ENCODE results near the gene DENND4A.

The DENND4A gene

GRCh38 chr15:65676123-65676522 lies 116.0 kb downstream of the DENND4A start:
- H3K4me1 ChIP-seq (ENCODE audit: control insufficient read depth in 1 of 2, insufficient read depth in 1 of 2, low read depth in 1 of 2, low read length in 1 of 2): no peaks in the 10 kb centered on the region
- peaks cover 41% of the 10 kb centered on the region for H3K36me3 ChIP-seq
- no peak overlapping the region for H3K4me3 ChIP-seq (ENCODE audit: low read depth in 1 of 2, low read length in 1 of 2)
- H3K9me3 ChIP-seq: no peaks in the 10 kb centered on the region
- TF ChIP-seq, protein P1, sequence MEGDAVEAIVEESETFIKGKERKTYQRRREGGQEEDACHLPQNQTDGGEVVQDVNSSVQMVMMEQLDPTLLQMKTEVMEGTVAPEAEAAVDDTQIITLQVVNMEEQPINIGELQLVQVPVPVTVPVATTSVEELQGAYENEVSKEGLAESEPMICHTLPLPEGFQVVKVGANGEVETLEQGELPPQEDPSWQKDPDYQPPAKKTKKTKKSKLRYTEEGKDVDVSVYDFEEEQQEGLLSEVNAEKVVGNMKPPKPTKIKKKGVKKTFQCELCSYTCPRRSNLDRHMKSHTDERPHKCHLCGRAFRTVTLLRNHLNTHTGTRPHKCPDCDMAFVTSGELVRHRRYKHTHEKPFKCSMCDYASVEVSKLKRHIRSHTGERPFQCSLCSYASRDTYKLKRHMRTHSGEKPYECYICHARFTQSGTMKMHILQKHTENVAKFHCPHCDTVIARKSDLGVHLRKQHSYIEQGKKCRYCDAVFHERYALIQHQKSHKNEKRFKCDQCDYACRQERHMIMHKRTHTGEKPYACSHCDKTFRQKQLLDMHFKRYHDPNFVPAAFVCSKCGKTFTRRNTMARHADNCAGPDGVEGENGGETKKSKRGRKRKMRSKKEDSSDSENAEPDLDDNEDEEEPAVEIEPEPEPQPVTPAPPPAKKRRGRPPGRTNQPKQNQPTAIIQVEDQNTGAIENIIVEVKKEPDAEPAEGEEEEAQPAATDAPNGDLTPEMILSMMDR (IDR thresholded peaks at IDR 0.05): no peak
- no peak overlapping the region for H3K27ac ChIP-seq
- H3K27me3 ChIP-seq: no peaks in the 10 kb centered on the region

DNA sequence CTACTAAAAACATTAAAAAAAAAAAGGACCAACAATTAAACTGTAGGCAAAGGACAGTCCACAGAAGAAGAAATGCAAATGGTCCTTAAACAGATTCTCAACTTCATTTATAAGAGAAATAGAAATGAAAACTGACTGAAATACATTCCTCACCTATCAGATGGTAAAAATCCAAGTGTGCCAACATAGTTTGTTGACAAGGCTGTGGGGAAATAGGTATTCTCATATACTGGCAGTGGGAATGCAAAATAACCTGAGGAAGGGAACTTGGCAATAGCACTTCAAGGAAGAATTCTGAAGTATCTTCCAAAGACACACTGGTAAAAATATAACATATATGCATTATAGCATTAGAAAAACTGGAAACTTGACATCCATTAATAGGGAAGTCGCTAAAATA lies 116.5 kb downstream of the DENND4A start:
- Histone ChIP-seq H3K4me3 (ENCODE audit: low read depth in 1 of 2, low read length in 1 of 2) (no peak overlapping the region), H3K9me3 (no peaks in the 10 kb centered on the region), H3K27me3 (no peaks in the 10 kb centered on the region), H3K27ac (no peak overlapping the region), H3K4me1 (ENCODE audit: control insufficient read depth in 1 of 2, insufficient read depth in 1 of 2, low read depth in 1 of 2, low read length in 1 of 2) (no peaks in the 10 kb centered on the region), H3K36me3 (peaks cover 42% of the 10 kb centered on the region)
- TF ChIP-seq, protein P1 (IDR thresholded peaks at IDR 0.05): no peak

- Histone ChIP-seq H3K9me3 (no peaks in the 10 kb centered on the region), H3K36me3 (peaks cover 89% of the 10 kb centered on the region), H3K4me3 (ENCODE audit: low read depth in 1 of 2, low read length in 1 of 2) (no peak overlapping the region), H3K27me3 (no peaks in the 10 kb centered on the region), H3K27ac (no peak overlapping the region), H3K4me1 (ENCODE audit: control insufficient read depth in 1 of 2, insufficient read depth in 1 of 2, low read depth in 1 of 2, low read length in 1 of 2) (no peaks in the 10 kb centered on the region)
- TF ChIP-seq, protein P1 (IDR thresholded peaks at IDR 0.05): no peak
Measured at GRCh38 chr15:65666257-65666656, 125.8 kb downstream of the DENND4A start.

DNA sequence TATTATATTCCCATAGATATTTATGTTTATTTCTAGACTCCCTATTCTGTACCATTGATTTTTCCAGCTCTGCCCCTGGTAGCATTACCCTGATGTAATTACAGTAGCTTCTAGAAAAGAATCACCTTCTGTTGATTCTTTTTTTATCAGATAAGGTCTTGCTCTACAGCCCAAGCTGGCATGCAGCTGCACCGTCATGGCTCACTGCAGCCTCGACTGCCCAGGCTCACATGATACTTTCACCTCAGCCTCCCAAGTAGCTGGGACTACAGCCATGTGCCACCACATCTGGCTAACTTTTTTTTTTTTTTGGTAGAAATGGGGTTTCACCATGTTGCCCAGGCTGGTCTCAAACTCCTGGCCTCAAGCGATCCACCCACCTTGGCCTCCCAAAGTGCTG lies 128.6 kb downstream of the DENND4A start:
- Histone ChIP-seq H3K27ac (no peak overlapping the region), H3K4me3 (ENCODE audit: low read depth in 1 of 2, low read length in 1 of 2) (no peak overlapping the region), H3K36me3 (peaks cover 90% of the 10 kb centered on the region), H3K9me3 (no peaks in the 10 kb centered on the region), H3K27me3 (no peaks in the 10 kb centered on the region), H3K4me1 (ENCODE audit: control insufficient read depth in 1 of 2, insufficient read depth in 1 of 2, low read depth in 1 of 2, low read length in 1 of 2) (no peaks in the 10 kb centered on the region)
- TF ChIP-seq, protein P1 (IDR thresholded peaks at IDR 0.05): no peak

GRCh38 chr15:65660927-65661326 lies 131.2 kb downstream of the DENND4A start:
- H3K9me3 ChIP-seq: no peaks in the 10 kb centered on the region
- H3K4me3 ChIP-seq (ENCODE audit: low read depth in 1 of 2, low read length in 1 of 2): no peak overlapping the region
- peaks cover 93% of the 10 kb centered on the region for H3K36me3 ChIP-seq
- no peaks in the 10 kb centered on the region for H3K27me3 ChIP-seq
- no peaks in the 10 kb centered on the region for H3K4me1 ChIP-seq (ENCODE audit: control insufficient read depth in 1 of 2, insufficient read depth in 1 of 2, low read depth in 1 of 2, low read length in 1 of 2)
- no peak overlapping the region for H3K27ac ChIP-seq
- TF ChIP-seq, protein P1 (IDR thresholded peaks at IDR 0.05): no peak

DNA sequence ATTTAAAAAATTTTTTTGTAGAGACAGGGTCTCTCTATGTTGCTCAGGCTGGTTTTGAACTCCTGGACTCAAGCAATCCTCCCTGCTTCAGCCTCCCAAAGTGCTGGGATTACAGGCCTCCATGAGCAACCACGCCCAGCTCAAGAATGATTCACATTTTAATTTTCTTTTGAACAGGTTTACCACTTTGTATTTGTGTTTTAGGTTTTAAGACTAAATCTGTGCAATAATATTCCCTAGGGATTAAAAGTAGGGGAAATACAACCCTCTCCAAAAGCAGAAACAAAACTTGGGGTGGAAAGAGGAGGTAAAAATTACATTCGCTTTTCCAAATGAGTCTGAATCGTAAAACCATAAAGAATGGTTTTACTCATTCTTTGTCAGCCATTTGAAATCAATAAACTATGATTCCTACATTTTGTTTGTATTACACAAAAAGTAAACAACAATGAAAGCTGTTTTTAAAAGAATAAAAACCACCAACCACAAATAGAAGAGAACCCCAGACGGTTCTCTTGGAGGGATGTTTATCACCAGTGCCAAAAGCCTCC lies 132.5 kb downstream of the DENND4A start:
- no peaks in the 10 kb centered on the region for H3K9me3 ChIP-seq
- H3K27ac ChIP-seq: no peak overlapping the region
- no peak overlapping the region for H3K4me3 ChIP-seq (ENCODE audit: low read depth in 1 of 2, low read length in 1 of 2)
- H3K4me1 ChIP-seq (ENCODE audit: control insufficient read depth in 1 of 2, insufficient read depth in 1 of 2, low read depth in 1 of 2, low read length in 1 of 2): no peaks in the 10 kb centered on the region
- H3K36me3 ChIP-seq: peaks cover 95% of the 10 kb centered on the region
- H3K27me3 ChIP-seq: no peaks in the 10 kb centered on the region
- TF ChIP-seq, protein P1 (IDR thresholded peaks at IDR 0.05): no peak
